ENCODE results near the gene PNPLA7.

Gene PNPLA7

GRCh38 chr9:137430723-137431415 is 119.3 kb downstream of the PNPLA7 start:
- DNase-seq (ENCODE audit: extremely low read depth, low read depth): no peak
- no peak for TF ChIP-seq CTCF (IDR thresholded peaks at IDR 0.05; ENCODE audit: low read depth, low read length)

- TF ChIP-seq CTCF (IDR thresholded peaks at IDR 0.05; ENCODE audit: low read depth, low read length): no peak
- DNase-seq (ENCODE audit: extremely low read depth, low read depth): no peak
Observed at GRCh38 chr9:137429974-137430722, 120.1 kb downstream of the PNPLA7 start.

GRCh38 chr9:137429546-137429890 is 120.7 kb downstream of the PNPLA7 start:
- no peak for DNase-seq (ENCODE audit: extremely low read depth, low read depth)

GRCh38 chr9:137428841-137429545 is 121.2 kb downstream of the PNPLA7 start:
- TF ChIP-seq CTCF (IDR thresholded peaks at IDR 0.05; ENCODE audit: low read depth, low read length): no peak

More at GRCh38 chr9:137429546-137429890, 120.7 kb downstream of the PNPLA7 start:
- no peak for TF ChIP-seq CTCF (IDR thresholded peaks at IDR 0.05; ENCODE audit: low read depth, low read length)

GRCh38 chr9:137428311-137428630 is 121.9 kb downstream of the PNPLA7 start:
- TF ChIP-seq CTCF (IDR thresholded peaks at IDR 0.05; ENCODE audit: low read depth, low read length): no peak
- no peak for DNase-seq (ENCODE audit: extremely low read depth, low read depth)

More at GRCh38 chr9:137428841-137429545, 121.2 kb downstream of the PNPLA7 start:
- no peak for DNase-seq (ENCODE audit: extremely low read depth, low read depth)

GRCh38 chr9:137427454-137428310 is 122.5 kb downstream of the PNPLA7 start:
- TF ChIP-seq CTCF (IDR thresholded peaks at IDR 0.05; ENCODE audit: low read depth, low read length): no peak
- no peak for DNase-seq (ENCODE audit: extremely low read depth, low read depth)

Data from AG09319 (cell line).